GM21717 (cell line): ENCODE results near the gene ZNF75A.

Source experiments
- ATAC-seq: cut with Tn5 transposase; IDR thresholded peaks from one replicate; pipeline ENCODE4 v1.9.1; 2021; ENCODE audit warnings: mild to moderate bottlenecking, moderate library complexity; ENCODE audit not compliant: unreplicated experiment

The ZNF75A gene

DNA sequence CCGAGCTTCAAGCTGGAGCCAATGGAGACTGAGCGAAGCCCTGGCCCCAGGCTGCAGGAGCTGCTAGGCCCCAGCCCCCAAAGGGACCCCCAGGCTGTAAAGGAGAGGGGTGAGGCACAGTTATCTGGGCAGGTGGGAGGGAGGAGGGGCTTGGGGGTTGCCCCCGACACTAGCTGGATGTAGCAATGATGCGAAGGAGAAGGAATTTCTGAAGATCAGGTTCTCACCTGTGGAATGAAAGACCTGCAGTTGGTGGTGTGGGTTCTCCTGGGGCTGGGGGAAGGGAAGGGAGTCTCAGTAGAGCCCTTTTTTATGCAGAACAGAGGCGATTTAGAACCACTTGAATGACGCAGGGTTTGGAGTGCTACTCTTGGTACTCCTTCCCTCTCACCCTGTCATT lies 20.2 kb upstream of the ZNF75A start:
- ATAC-seq: no peak

DNA sequence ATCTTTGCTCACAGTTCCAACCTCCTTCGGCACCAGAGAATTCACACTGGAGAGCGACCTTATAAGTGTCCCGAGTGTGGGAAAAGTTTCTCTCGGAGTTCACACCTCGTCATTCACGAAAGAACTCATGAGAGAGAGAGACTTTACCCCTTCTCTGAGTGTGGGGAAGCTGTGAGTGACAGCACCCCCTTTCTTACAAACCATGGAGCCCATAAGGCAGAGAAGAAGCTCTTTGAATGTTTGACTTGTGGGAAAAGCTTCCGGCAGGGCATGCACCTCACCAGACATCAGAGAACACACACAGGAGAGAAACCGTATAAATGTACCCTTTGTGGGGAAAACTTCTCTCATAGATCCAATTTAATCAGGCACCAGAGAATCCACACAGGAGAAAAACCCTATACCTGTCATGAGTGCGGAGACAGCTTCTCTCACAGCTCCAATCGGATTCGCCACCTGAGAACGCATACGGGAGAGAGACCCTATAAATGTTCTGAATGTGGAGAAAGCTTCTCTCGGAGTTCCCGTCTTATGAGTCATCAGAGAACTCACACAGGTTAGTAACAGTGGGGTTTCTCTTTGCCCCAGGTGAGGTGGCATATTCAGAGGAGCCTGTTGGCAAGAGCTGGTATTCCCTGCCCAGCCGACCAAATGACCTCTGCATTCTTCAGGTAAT lies 15.2 kb upstream of the ZNF75A start:
- no peak for ATAC-seq

GRCh38 chr16:3292604-3293003 lies 12.7 kb upstream of the ZNF75A start:
- ATAC-seq: no peak

DNA sequence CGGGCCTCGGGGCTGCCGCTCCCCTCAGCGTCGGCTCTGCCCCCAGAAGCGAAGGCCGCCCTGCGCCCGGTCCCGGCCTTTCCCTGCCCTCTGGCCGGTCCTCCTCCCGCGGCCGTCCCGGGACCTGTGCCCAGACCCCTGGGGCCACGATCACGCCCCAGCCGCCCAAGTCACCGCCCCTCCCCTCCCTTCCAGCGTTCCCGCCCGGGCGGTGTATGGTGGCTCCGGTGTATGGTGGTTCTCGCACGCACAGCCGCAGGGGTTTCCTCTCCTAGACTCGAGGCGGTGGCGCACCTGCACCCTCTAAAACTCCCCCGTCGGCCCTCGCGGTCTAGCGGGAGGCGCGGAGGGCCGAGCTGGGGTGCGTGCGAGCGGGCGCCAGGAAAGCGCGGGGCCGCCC lies 10.1 kb upstream of the ZNF75A start:
- ATAC-seq: no peak

GRCh38 chr16:3295783-3296182 lies 9.5 kb upstream of the ZNF75A start:
- no peak for ATAC-seq

DNA sequence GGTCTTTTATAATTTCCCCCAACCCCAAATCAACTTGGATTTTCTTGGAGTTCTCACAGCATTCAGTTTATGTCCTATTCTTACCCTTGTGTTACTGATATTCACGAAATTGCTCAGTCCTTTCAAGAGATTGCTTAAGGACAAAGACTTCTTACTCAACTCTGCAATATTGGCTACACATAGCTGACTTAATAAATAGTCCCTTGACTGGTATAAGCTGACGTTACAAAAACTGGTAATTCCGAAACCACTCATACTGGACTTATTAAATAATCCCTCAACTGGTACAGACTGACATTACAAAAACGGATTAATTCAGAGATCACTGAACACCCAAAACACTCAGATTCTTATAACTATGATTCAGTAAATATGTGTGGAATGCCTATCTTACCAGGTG lies 927 bp upstream of the ZNF75A start:
- ATAC-seq: no peak

- ATAC-seq: no peak
Observed at GRCh38 chr16:3306078-3306477, 781 bp downstream of the ZNF75A start.

GRCh38 chr16:3311496-3311895 lies 6.2 kb downstream of the ZNF75A start:
- ATAC-seq: no peak

- ATAC-seq: no peak
Observed at GRCh38 chr16:3317315-3317999, 12.2 kb downstream of the ZNF75A start.

DNA sequence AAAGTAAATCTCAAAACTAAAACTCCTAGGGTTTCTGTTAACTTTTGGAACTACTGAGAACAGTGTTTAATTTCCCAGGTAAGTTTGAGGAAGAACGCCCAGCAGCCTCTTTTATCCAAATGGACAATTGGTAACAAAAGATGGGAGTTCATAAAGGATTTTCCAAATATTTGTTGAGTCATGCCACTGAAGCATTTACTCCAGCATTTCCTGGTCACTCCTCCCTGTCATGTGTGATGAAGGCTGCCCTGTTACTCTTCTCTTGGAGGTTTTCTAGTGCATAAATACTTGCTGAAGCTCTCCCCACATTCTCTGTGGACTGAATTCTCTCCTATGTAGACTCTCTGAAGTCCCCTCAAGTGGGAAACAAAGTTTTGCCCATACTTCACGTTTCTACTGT lies 16.5 kb downstream of the ZNF75A start:
- no peak for ATAC-seq

DNA sequence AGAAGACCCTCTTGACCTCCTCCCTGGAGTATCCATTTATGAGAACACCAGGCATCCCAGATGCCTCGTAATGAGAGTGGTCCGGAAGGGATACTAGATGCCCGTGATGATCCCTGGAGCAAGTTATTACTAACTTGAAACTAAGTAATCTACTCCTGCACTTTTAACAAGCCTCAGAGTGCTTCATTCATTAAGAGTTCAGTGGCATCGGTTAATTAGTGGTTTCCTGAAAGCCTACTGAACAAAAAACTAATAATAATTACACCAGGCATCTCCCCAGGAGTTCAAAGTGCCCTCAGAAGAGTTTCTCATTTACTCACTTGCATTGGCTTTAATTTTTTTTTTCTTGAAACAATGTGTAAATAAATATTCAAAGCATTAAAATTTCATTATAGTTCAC lies 22.2 kb downstream of the ZNF75A start:
- no peak for ATAC-seq

GRCh38 chr16:3328104-3328503 lies 22.8 kb downstream of the ZNF75A start:
- no peak for ATAC-seq

GRCh38 chr16:3328643-3329042 lies 23.3 kb downstream of the ZNF75A start:
- no peak for ATAC-seq

DNA sequence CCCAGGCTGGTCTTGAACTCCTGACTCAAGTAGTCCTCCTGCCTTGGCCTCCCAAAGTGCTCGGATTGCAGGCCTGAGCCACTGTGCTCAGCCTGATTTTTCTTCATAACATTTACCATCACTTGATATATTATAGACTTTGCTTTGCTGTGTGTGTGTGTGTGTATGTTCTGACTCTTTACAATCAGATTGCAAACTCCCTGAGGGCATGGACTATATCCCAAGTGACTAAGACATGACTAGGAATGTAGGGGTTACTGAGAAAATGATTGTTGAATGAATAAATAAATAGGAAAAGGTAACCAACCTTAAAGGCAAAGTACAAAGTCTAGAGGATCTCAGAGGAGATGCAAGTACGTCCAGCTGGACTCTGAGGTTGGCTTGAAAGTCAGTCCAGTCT lies 40.7 kb downstream of the ZNF75A start:
- ATAC-seq: no peak

DNA sequence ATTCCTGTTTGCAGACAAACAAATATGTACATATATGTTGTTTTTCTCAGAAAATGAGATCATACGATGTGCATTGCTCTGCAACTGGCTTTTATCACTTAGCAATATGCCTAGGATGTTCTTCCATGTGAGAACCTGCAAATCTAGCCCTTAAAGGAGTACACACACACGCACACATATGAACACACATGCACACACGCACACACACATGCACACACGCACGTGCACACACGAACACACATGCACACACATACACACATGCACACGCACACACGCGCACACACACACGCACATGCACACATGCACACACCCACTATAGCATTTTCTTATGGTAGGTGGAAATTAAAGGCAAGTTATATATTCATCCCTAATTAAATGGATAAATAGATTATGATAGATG lies 42.3 kb downstream of the ZNF75A start:
- ATAC-seq: no peak

- no peak for ATAC-seq
Observed at GRCh38 chr16:3348547-3349167, 43.4 kb downstream of the ZNF75A start.

DNA sequence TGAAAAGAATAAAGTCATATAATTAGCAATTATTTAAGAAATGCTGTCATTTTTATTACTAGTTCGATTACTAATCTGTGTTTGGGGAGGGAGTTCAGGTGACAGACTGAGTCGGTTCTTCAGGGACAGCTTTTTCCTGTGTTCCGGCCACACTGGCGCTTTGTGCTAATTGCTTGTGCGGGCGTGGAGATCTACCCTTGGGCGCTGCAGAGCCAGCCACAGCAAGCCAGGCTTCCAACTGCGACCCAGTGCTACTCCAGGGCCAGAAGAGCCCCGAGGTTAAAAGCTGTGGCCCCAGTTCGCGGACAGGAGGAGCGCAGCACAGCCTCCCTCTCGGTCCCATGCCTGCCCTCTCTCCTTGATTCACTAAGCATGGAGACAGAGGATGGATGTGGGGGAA lies 43.9 kb downstream of the ZNF75A start:
- ATAC-seq: no peak

GRCh38 chr16:3355589-3355988 lies 50.3 kb downstream of the ZNF75A start, which contains the start of gene OR2C1:
Gene OR2C1 (plus strand): TSS chr16:3355889. CDS start chr16:3355941, 52 bp downstream.
- ATAC-seq: no peak

DNA sequence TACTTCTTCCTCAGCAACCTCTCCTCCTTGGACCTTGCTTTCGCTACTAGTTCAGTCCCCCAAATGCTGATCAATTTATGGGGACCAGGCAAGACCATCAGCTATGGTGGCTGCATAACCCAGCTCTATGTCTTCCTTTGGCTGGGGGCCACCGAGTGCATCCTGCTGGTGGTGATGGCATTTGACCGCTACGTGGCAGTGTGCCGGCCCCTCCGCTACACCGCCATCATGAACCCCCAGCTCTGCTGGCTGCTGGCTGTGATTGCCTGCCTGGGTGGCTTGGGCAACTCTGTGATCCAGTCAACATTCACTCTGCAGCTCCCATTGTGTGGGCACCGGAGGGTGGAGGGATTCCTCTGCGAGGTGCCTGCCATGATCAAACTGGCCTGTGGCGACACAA lies 50.8 kb downstream of the ZNF75A start:
- ATAC-seq: no peak

- ATAC-seq: no peak
Observed at GRCh38 chr16:3358871-3359270, 53.6 kb downstream of the ZNF75A start.

DNA sequence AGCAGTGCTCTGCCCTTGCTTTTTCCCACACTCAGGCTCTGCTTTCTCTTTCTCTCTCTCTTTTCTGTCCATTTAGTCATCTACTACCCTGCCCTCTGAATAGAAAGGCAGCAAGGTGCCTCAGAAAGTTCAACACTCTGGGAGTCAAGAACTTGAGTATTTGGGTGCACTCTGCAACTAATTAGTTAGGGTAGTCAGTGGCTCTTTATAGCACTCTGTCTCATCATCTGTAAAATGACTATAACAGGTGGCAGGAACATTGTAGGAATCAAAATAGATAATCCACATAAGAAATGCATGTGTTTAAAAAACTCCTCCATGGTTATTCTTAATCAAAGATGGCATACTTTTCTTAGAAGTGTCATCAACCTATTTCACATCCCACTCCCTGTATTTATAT lies 57.6 kb downstream of the ZNF75A start:
- no peak for ATAC-seq

DNA sequence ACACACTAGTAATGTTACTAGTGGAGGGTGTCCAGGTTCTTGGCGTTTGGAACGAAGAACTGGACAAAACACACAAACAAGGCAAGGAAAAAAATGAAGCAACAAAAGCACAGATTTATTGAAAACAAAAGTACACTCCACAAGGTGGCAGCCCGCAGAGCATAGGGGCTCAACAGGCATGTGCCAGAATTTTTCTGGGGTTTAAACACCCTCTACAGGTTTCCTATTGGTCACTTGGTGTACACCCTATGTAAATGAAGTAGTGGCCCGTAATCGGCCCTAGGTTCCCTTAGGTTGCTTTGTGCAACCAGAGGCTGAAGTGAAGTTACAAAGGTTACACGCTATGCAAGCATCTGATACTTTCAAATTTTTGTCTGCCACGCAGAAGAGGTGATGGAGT lies 58.5 kb downstream of the ZNF75A start:
- ATAC-seq: no peak
